SU-DHL-6 (cell line): ENCODE measurements around the gene CREB1.

Source experiments
- H2AFZ ChIP-seq: fragments of 200-600 bp; sonication (generic); 2 replicates; pipeline ENCODE4 v1.6.1; 2014; ENCODE audit warnings: low read depth, mild to moderate bottlenecking, moderate library complexity, mixed read lengths, antibody characterized with exemption, low read length; ENCODE audit not compliant: severe bottlenecking
- H3F3A ChIP-seq: fragments of 200-600 bp; shearing (Covaris generic); 2 replicates; pipeline ENCODE4 v1.6.0; 2016; ENCODE audit warnings: antibody characterized with exemption, mild to moderate bottlenecking; ENCODE audit not compliant: insufficient read depth
- H3K27ac ChIP-seq: fragments of 200-600 bp; sonication (generic); 2 replicates; pipeline ENCODE4 v1.5.1; 2016; ENCODE audit warnings: low read depth, mild to moderate bottlenecking, low read length, moderate library complexity, mixed read lengths
- H3K27me3 ChIP-seq: fragments of 200-600 bp; sonication (generic), shearing (Covaris generic); 2 replicates; pipeline ENCODE4 v1.6.0; 2014; ENCODE audit warnings: mild to moderate bottlenecking, low read length
- H3K36me3 ChIP-seq: fragments of 200-600 bp; sonication (generic); 2 replicates; pipeline ENCODE4 v1.6.1; 2014; ENCODE audit warnings: mild to moderate bottlenecking, low read length, mixed read lengths
- H3K4me2 ChIP-seq: fragments of 300-600, 200-600 bp; shearing (Covaris generic), sonication (generic); 2 replicates; pipeline ENCODE4 v1.6.0; 2014; ENCODE audit warnings: low read length, low read depth, mild to moderate bottlenecking; ENCODE audit not compliant: poor library complexity, severe bottlenecking
- H3K4me3 ChIP-seq: fragments of 200-600 bp; sonication (generic); 2 replicates; pipeline ENCODE4 v1.5.1; 2014; ENCODE audit warnings: antibody characterized with exemption, low read length, mild to moderate bottlenecking, mixed read lengths; ENCODE audit not compliant: insufficient read depth, poor library complexity, severe bottlenecking
- H3K79me2 ChIP-seq: fragments of 200-600 bp; sonication (generic); 2 replicates; pipeline ENCODE4 v1.6.1; 2014; ENCODE audit warnings: mild to moderate bottlenecking, low read length, moderate library complexity; ENCODE audit not compliant: insufficient read depth
- H3K9ac ChIP-seq: fragments of 200-600 bp; sonication (generic); 2 replicates; pipeline ENCODE4 v1.7.0; 2014; ENCODE audit warnings: mild to moderate bottlenecking, low read length
- H3K9me2 ChIP-seq: fragments of 200-600 bp; sonication (generic); replicated peaks from 2 replicates; pipeline ENCODE4 v1.6.1; 2014; ENCODE audit warnings: low read length; ENCODE audit not compliant: insufficient read depth
- H3K9me3 ChIP-seq: fragments of 200-600 bp; sonication (generic); 2 replicates; pipeline ENCODE4 v1.6.1; 2014; ENCODE audit warnings: low read length, mixed read lengths; ENCODE audit not compliant: insufficient read depth
- H4K20me1 ChIP-seq: fragments of 200-600 bp; sonication (generic); 2 replicates; pipeline ENCODE4 v1.6.1; 2014; ENCODE audit warnings: low read depth, mild to moderate bottlenecking, antibody characterized with exemption, low read length, moderate library complexity, mixed read lengths
- EZH2phosphoT487 ChIP-seq: fragments of 200-600 bp; sonication (generic), shearing (Covaris generic); conservative IDR thresholded peaks from 2 replicates; pipeline ENCODE4 v1.6.1; 2018; ENCODE audit warnings: mild to moderate bottlenecking, antibody characterized with exemption, low read length, moderate library complexity, mixed read lengths
- TF ChIP-seq, protein P1 (sequence below): fragments of 200-600 bp; sonication (generic); IDR thresholded peaks from one replicate; pipeline ENCODE4 v1.5.1; 2017; ENCODE audit warnings: antibody characterized with exemption, mild to moderate bottlenecking, low read length, moderate library complexity; ENCODE audit not compliant: insufficient read depth, poor library complexity, severe bottlenecking

The CREB1 gene

DNA sequence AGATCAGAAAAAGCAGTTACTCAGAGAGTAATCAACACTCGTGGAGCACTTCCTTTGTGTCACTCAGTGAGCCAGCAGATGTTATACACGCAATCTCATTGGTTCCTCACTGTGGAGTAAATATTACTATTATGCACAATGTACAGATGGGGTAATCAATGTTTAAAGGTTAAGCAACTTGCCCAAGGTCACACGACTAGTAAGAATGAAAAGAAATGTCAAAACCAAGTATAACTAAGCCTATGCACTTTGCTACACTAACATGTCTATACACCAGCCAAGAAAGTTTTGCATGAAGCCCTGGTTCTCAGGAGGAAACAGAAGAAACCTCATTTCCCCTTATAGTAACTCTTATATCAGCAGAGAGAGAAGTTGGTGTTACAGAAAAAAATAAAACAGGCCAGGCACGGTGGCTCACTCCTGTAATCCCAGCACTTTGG, 90.0 kb downstream of the CREB1 start:
- Histone ChIP-seq H3K79me2 (peaks cover 59% of the 10 kb centered on the region), H3F3A (peaks cover 22% of the 10 kb centered on the region), H3K9ac (peak overlapping the region; percentile 41; the same call in 1 of the 2 replicates)

DNA sequence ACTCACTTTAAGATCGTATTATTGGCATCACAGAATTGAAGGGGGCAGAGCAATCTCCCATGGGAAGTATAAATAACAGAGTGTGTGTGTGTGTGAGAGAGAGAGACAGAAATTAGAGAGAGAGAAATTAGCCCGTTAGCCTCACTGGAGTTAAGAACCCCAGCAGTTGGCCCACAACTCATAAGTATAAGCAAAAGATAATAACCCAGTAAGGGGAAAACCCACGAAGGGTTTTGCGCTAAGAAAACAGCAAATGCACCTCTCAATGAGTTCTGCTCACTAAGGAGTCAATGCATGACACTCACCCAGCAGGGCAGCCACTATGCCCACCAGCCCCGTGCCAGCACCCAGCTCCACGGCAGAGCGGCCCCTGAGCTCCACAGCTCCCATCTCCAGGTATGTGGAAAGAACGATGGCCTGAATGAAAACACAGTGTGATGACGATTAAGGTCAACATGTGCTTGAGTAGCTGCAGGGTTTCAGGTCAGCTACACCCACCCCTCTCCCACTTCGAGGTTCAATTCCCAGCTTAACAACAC, 91.8 kb downstream of the CREB1 start:
- Histone ChIP-seq H3K9me2 (no peaks in the 10 kb centered on the region), H3K9me3 (no peaks in the 10 kb centered on the region), H2AFZ (no peak overlapping the region), H3K27ac (peak overlapping the region; percentile 51), H3K4me2 (peak overlapping the region; percentile 90), H3K79me2 (peaks cover 51% of the 10 kb centered on the region), H3K27me3 (no peaks in the 10 kb centered on the region), H3K9ac (peak overlapping the region; percentile 22; the same call in 1 of the 2 replicates), H3F3A (peaks cover 22% of the 10 kb centered on the region), H4K20me1 (no peaks in the 10 kb centered on the region), H3K36me3 (peaks cover 7% of the 10 kb centered on the region), H3K4me3 (no peak overlapping the region)
- no peak for TF ChIP-seq EZH2phosphoT487
- TF ChIP-seq, protein P1, sequence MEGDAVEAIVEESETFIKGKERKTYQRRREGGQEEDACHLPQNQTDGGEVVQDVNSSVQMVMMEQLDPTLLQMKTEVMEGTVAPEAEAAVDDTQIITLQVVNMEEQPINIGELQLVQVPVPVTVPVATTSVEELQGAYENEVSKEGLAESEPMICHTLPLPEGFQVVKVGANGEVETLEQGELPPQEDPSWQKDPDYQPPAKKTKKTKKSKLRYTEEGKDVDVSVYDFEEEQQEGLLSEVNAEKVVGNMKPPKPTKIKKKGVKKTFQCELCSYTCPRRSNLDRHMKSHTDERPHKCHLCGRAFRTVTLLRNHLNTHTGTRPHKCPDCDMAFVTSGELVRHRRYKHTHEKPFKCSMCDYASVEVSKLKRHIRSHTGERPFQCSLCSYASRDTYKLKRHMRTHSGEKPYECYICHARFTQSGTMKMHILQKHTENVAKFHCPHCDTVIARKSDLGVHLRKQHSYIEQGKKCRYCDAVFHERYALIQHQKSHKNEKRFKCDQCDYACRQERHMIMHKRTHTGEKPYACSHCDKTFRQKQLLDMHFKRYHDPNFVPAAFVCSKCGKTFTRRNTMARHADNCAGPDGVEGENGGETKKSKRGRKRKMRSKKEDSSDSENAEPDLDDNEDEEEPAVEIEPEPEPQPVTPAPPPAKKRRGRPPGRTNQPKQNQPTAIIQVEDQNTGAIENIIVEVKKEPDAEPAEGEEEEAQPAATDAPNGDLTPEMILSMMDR = no peak

More for the DNA sequence above, 90.0 kb downstream of the CREB1 start:
- Histone ChIP-seq H3K4me2 (peak overlapping the region; percentile 62), H3K36me3 (peaks cover 10% of the 10 kb centered on the region), H3K9me3 (no peaks in the 10 kb centered on the region), H3K27ac (peak overlapping the region; percentile 85), H4K20me1 (no peaks in the 10 kb centered on the region), H3K27me3 (no peaks in the 10 kb centered on the region), H2AFZ (no peak overlapping the region), H3K4me3 (no peak overlapping the region), H3K9me2 (no peaks in the 10 kb centered on the region)
- TF ChIP-seq, protein P1 = no peak
- no peak for TF ChIP-seq EZH2phosphoT487

GRCh38 chr2:207624185-207625013, 94.6 kb downstream of the CREB1 start:
- H3K9me2 ChIP-seq = no peaks in the 10 kb centered on the region
- H3K9ac ChIP-seq = peak overlapping the region; percentile 91
- H2AFZ ChIP-seq = peak overlapping the region; percentile 44
- H3K4me2 ChIP-seq = peak overlapping the region; percentile 90
- H3K27me3 ChIP-seq = no peaks in the 10 kb centered on the region
- H3K9me3 ChIP-seq = no peaks in the 10 kb centered on the region
- no peaks in the 10 kb centered on the region for H4K20me1 ChIP-seq
- H3K27ac ChIP-seq = peak overlapping the region; percentile 90
- peaks cover 24% of the 10 kb centered on the region for H3F3A ChIP-seq
- TF ChIP-seq EZH2phosphoT487 = no peak
- TF ChIP-seq, protein P1 = no peak
- H3K79me2 ChIP-seq = peaks cover 32% of the 10 kb centered on the region
- H3K36me3 ChIP-seq = no peaks in the 10 kb centered on the region; the same call in 1 of the 2 replicates
- peak overlapping the region; percentile 88 for H3K4me3 ChIP-seq
